HG03066 (cell line): ENCODE measurements around the gene RAB10.
"Not testable (repeated sequence)": the region's sequence is repeated elsewhere in the genome, so short reads cannot be mapped to it uniquely, and the experiment has no call there.

Experiments
- ATAC-seq: cut with Tn5 transposase; IDR thresholded peaks from one replicate; pipeline ENCODE4 v1.9.1; 2021; ENCODE audit warnings: low read depth; ENCODE audit not compliant: unreplicated experiment

RAB10 gene

GRCh38 chr2:26013668-26014067 lies 20.2 kb upstream of the RAB10 start:
- ATAC-seq: no peak

- no peak for ATAC-seq
Measured at GRCh38 chr2:26016012-26016705, 17.7 kb upstream of the RAB10 start.

GRCh38 chr2:26016706-26017045 lies 17.2 kb upstream of the RAB10 start:
- not testable (repeated sequence) for ATAC-seq

DNA sequence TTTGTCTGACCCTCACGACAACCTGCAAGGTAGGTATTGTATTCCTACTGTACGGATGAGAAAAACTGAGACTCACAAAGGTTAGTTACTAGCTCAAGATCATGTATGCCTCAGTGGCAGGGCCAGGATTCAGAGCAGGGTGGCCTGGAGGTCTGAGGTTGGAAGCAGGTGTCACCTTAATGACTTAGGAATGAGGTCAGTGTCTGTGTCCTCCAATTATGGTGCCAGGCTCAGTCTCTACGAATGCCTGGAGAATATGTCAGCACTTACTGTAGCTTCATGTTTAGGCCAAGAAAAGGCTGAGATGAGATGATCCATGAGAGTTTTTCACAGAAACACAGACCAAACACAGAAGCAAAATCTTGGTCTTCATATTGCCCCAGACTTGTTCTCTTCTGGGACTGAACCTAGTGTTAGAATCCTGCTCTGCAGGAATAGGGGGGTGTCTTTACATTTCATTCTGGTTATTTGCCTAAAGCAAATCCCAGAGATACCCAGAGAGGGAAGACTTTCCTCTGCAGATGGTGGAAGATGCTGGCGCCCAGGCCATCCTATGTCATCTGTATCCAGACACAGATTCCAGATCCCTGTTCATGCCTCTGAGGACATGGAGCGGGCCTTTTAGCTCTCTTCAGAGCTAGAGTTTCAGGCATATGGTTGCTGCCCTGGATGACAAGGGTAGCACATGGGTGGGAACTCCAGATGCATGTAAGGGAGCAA lies 16.3 kb upstream of the RAB10 start:
- no peak for ATAC-seq

- no peak for ATAC-seq
Measured at GRCh38 chr2:26018184-26019055, 15.5 kb upstream of the RAB10 start.

DNA sequence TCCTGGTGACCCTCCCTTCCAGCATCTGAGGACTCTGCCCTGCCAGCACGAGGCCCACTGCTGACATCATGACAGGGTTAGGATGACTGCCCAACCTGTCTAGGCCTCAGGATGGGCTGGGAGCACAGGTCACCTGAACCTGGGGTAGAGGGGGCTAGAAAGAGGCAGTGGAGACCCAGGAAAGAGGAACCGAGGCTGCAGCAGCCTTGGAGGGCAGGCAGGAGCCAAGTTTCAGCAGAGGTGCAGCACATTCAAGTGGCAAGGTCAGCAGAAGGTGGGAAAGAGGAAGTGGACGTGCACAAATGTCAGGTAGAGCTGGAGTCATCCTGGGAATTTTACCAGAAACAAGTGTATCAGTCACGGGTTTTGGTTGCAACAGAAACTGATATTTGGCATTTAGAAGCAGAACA lies 13.6 kb upstream of the RAB10 start:
- no peak for ATAC-seq

- no peak for ATAC-seq
Measured at GRCh38 chr2:26024260-26024659, 9.6 kb upstream of the RAB10 start.

- no peak for ATAC-seq
Measured at GRCh38 chr2:26025509-26025908, 8.4 kb upstream of the RAB10 start.

GRCh38 chr2:26028083-26028482 lies 5.8 kb upstream of the RAB10 start:
- not testable (repeated sequence) for ATAC-seq

DNA sequence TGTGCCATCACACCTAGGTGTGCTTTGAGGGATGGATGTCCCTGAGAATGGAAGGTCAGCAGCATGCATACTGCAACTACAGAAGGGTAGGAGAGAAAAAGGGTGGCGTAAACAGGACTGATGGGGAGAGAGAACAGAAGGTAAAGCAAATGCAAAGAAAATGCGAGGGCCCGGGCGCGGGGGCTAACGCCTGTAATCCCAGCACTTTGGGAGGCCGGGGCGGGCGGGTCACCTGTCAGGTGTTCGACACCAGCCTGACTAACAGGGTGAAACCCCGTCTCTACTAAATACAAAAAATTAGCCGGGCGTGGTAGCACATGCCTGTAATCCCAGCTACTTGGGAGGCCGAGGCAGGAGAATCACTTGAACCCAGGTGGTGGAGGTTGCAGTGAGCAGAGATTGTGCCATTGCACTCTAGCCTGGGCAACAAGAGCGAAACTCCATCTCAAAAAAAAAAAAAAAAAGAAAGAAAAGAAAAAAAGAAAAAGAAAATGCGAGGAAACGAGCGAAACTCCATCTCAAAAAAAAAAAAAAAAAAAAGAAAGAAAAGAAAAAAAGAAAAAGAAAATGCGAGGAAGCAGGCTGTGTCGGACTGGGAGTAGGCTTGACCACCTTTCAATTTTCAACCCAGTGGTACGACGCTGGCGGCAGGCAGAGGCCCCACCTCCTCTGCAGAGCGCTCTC lies 1.2 kb upstream of the RAB10 start:
- peak; percentile 30 for ATAC-seq

DNA sequence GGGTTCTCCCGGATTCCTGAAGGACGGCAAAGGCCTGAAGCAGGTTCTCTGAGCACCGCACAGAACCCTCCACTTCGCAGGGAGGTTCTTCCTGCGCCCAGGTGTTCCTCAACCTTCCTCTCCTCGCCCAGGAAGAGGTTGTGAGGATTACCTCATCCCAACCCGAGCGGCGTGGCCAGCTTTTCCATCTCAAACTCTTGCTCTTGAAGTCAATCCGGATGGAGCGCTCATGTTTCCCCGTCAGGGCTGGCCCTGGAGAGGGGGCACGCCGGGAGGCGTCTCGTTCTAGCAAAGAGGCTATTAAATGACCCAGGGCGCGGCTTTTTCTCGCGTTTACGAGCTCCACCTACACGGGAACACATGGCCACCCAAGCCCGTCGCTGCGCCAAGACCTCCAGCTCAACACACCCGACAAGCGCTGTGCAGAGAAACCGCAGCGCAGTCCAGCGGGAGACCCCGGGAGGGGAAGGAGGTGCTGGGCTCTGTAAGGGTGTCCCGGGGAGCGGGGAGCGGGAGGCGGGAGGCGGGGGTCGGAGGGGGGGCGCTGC lies 540 bp upstream of the RAB10 start:
- peak; percentile 30 for ATAC-seq

GRCh38 chr2:26034637-26034992 lies 731 bp downstream of the RAB10 start:
- ATAC-seq: no peak

DNA sequence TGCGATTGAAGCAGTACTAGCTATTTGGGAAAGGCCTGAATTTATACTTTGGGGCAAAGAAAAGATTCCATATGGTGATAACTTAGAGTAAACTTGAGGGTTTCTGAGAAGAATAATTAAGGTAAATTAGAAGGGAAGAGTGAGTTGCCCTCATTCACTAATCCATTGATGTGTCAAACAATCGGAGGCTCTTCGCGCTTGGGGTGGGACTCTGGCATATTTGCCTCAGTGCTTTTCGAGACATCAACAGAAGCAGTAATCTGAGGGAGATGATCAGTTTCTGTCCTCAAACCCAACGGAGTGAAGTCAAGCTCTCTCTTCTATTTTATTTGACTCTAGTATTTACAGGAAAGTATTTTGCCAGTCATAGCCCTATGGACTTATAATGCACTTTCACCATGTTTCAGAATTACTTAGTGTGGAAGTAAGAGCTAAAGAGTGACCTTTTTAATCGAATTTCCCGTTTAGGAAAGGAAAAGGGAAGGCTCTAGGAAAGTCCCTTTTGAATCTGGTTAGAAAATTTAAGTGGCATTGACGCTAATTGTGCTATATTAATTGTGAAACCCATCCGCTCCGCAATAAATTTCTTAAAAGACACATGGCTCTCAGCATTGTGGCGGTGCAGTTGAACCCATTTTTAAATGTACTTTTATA lies 1.3 kb downstream of the RAB10 start:
- no peak for ATAC-seq

DNA sequence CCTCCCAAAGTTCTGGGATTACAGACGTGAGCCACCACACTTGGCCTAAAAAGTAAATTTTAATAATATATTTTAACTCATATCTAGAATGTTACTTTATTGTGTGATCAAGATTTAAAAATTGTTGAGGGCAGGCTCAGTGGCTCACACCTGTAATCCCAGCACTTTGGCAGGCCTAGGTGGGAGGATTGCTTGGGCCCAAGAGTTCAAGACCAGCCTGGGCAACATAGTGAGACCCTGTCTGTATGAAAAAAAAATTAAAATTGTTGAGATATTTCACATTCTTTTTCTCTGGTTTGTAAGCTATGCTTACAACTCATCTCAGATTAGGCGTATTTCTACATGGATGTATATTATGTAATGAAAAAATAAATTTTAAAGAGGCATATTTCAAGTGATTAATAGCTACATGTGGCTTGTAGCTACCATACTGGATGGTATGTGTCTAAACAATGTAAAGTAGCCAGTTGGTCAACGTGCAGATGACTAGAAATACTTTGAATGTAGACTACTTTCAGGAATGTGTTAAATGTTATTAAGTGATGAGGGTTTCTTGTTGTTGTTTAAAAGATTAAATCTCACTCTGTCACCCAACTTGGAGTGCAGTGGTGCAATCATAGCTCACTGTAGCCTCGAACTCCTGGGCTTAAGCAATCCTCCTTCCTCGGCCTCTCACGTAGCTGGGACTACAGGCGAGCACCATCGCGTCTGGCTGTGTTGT lies 5.9 kb downstream of the RAB10 start:
- ATAC-seq: no peak

DNA sequence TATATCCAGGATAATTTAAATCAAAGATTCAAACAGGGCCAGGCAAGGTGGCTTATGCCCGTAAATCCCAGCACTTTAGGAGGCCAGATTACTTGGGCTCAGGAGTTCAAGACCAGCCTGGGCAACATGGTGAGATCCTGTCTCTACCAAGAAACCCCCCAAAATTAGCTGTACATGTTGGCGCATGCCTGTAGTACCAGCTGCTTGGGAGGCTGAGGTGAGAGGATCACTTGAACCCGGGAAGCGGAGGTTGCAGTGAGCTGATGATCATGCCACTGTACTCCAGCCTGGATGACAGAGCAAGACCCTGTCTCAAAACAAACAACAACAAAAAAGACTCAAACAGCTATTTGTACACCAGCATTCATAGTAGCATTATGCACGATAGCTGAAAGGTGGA lies 9.2 kb downstream of the RAB10 start:
- no peak for ATAC-seq

- ATAC-seq: no peak
Measured at GRCh38 chr2:26043862-26044696, 10.2 kb downstream of the RAB10 start.

- no peak for ATAC-seq
Measured at GRCh38 chr2:26048791-26049190, 14.9 kb downstream of the RAB10 start.

DNA sequence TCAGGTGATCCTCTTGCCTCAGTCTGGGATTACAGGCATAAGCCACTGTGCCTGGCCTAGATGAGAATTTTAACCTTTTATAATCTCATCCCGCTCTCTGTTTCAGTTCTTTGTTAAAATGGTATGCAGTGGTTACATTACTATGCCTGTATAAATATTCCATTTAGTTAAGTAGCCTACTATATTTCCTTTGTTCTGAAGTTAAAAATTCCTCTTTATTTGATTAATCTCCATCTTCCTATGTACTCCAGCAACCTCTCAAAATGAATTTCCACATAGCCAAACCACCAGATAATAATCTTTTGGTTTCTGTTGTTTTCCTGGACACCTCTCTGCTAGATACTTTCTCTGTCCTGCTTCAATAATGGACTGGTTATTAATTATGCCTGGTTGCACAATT lies 15.8 kb downstream of the RAB10 start:
- ATAC-seq: no peak

DNA sequence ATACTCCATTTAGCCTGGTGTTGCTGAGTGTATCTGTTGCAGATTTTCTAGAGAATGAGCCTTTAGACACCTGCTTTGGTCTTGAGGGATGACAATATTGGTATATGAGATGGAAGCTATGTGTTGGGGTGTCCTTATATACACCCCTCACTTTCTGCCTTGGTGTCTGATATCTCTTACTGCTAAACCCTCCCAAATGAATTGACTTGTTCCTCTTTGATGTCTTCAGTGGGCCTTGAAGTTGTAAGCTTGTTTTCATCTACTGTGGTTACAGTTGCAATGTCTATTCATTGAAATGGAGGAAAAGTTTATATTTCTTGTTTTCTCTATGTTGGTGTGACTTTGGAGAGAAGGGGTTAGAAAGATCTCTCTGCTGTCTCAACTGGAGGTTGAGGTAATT lies 18.9 kb downstream of the RAB10 start:
- no peak for ATAC-seq
